ENCODE results near the gene ARHGAP45. TPM values are rescaled to one million over a fixed set of nuclear protein-coding genes. Genes with fewer than 3 reads are reported as not detected.
A peak's percentile ranks its signal among the peaks of the same experiment; 100 is the strongest.

The ARHGAP45 gene
- total and polyA plus RNA-seq, 9 of the 15 experiments (the other 6 are each of a cell fraction or from before 2014, with no cell fraction given), result 0.08 to 22.1 (median 4.2) TPM

DNA sequence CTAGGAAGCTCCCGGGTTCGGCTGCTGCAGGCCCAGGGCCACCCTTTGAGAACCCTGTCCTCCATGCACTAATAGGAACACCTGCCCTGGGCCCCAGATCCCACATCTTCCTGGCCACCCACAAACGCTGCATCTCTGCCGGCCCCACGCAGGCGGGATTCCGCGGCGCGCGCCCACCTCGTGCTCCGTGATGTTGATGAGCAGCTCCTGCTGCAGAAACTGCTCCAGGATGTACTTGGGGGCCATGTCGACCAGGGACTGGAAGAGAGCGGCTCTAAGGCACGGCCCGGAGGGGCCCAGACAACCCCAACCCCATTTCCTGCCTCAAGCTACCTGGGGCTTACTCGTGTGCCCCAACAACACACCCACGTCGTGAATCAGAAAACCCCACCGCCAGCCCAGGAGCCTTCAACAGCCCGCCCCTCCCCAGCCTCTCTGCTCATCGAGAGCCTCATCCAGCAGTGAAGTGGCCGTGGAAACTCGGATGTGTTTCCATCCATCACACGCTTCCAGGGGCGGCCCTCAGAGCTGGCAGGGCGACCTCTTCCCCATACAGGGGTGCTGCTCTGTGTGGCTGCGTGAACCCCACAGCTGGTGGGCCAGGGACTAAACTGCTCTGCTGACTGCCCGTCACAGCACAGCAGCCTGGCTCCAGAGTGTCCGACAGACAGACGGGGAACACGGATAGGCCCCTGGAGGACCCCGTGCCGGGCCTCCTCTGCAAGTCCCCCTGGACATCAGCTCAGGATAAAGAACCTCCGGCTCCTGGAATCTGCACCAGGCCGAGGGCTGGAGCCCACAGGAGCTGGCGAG, 24.0 kb downstream of the ARHGAP45 start:
- in situ Hi-C loops (cut with MboI), result no loop called here
- H3K9ac ChIP-seq (ENCODE audit: insufficient read depth in 1 of 2, low read depth in 2 of 2, low read length in 2 of 2), result no peak overlapping the region
- no peaks in the 10 kb centered on the region for H3K9me1 ChIP-seq (ENCODE audit: control insufficient read depth, insufficient read depth, low read length)
- no peaks in the 10 kb centered on the region for H3K9me3 ChIP-seq (replicated peaks; ENCODE audit: control insufficient read depth, insufficient read depth, low read depth, low read length)
- FAIRE-seq (no peak), ATAC-seq (no peak), DNase-seq (ENCODE audit: extremely low read depth in 1 of 4, low spot score in 3 of 4) (no peak)
- no peak overlapping the region for H3K27ac ChIP-seq (ENCODE audit: extremely low read depth, low read depth, low read length)
- H3K4me2 ChIP-seq (ENCODE audit: insufficient read depth, low read length), result no peak overlapping the region
- H3K4me1 ChIP-seq (replicated peaks in 1 of 2; ENCODE audit: control insufficient read depth in 2 of 2, insufficient read depth in 2 of 2, low read length in 2 of 2), result peaks cover 8 to 72% of the 10 kb centered on the region in 2 experiments; a peak in 4 of 5 replicates
- CTCF ChIA-PET (ENCODE audit: low intra/inter-chr PET ratio), result no interaction called here
- peaks cover 73% of the 10 kb centered on the region for H3K36me3 ChIP-seq (ENCODE audit: control insufficient read depth, insufficient read depth, low read length)
- intact Hi-C loops (cut with micrococcal nuclease), result no loop called here
- no TSS peak for BruUV-seq (replicated peaks)
- no peak for TF ChIP-seq ARID2 (IDR thresholded peaks at IDR 0.05)
- TF ChIP-seq ZNF766 (CRISPR knock-in tag; conservative IDR thresholded peaks at IDR 0.05), result no peak
- TF ChIP-seq ZNF76 (CRISPR knock-in tag; IDR thresholded peaks at IDR 0.05; ENCODE audit: borderline replicate concordance), result no peak
- peak; percentile 62 for TF ChIP-seq RBFOX2 (IDR thresholded peaks at IDR 0.05; ENCODE audit: low read depth, low read length)
- TF ChIP-seq ZNF75A (CRISPR knock-in tag; IDR thresholded peaks at IDR 0.05), result no peak
- 94% methylated on average over 27 of the region's 38 CpGs for WGBS (ENCODE audit: insufficient coverage, low coverage, missing lambda C conversion rate)
- H3K27me3 ChIP-seq (ENCODE audit: control insufficient read depth in 2 of 2, insufficient read depth in 2 of 2, low read length in 2 of 2), result no peaks in the 10 kb centered on the region
- no peak overlapping the region for H3K4me3 ChIP-seq
- no peak overlapping the region for H2AFZ ChIP-seq (ENCODE audit: low read depth, low read length)
- peaks cover 11% of the 10 kb centered on the region; the same call in 1 of the 2 replicates for H4K20me1 ChIP-seq (replicated peaks; ENCODE audit: control insufficient read depth, insufficient read depth, low read length)
- POLR2A ChIA-PET, result interaction anchor here (0.8 to 6.2 kb wide), 4 partner anchors 7 to 64 kb away, joined by 3 to 45 read pairs (median 4); partner anchors contain the start of gene CNN2
- peaks cover 42% of the 10 kb centered on the region for H3K79me2 ChIP-seq (ENCODE audit: control insufficient read depth, insufficient read depth, low read length)
